OCI-LY3 (cell line): ENCODE measurements around the gene IL21.

Experiments
- EZH2phosphoT487 ChIP-seq: fragments of 200-600 bp; shearing (Covaris generic); IDR thresholded peaks from 2 replicates; pipeline ENCODE4 v1.6.1; 2018; ENCODE audit warnings: antibody characterized with exemption, mixed run types, low read depth
- TF ChIP-seq, protein P1 (sequence below): fragments of 200-600, 300-600 bp; sonication (generic); IDR thresholded peaks from 2 replicates; pipeline ENCODE4 v1.5.1; 2014; ENCODE audit warnings: antibody characterized with exemption, low read length, low read depth

GRCh38 chr4:122614621-122615020 lies 6.2 kb downstream of the IL21 start:
- TF ChIP-seq, protein P1, sequence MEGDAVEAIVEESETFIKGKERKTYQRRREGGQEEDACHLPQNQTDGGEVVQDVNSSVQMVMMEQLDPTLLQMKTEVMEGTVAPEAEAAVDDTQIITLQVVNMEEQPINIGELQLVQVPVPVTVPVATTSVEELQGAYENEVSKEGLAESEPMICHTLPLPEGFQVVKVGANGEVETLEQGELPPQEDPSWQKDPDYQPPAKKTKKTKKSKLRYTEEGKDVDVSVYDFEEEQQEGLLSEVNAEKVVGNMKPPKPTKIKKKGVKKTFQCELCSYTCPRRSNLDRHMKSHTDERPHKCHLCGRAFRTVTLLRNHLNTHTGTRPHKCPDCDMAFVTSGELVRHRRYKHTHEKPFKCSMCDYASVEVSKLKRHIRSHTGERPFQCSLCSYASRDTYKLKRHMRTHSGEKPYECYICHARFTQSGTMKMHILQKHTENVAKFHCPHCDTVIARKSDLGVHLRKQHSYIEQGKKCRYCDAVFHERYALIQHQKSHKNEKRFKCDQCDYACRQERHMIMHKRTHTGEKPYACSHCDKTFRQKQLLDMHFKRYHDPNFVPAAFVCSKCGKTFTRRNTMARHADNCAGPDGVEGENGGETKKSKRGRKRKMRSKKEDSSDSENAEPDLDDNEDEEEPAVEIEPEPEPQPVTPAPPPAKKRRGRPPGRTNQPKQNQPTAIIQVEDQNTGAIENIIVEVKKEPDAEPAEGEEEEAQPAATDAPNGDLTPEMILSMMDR, result no peak
- no peak for TF ChIP-seq EZH2phosphoT487
